MCF 10A (cell line): ENCODE measurements around the gene FOXP1. TPM values are rescaled to one million over a fixed set of nuclear protein-coding genes. Genes with fewer than 3 reads are reported as not detected.

Experiments used
- BruUV-seq: library from RNA; stranded (reverse); fragments of 400-500 nt; replicated peaks from 2 replicates; lab custom pipeline; 2021; lab: Mats Ljungman, UMichigan
- CTCF ChIA-PET: fragments of 300-600 bp; sonication (Branson Sonifier 250); formaldehyde crosslinking; extraction: SDS; loops from one replicate; lab custom pipeline; 2021; ENCODE audit warnings: antibody characterized with exemption, inconsistent platforms; lab: Yijun Ruan, JAX
- POLR2A ChIA-PET: fragments of 300-600, 350-650 bp; sonication (Branson Sonifier 250); formaldehyde crosslinking; extraction: SDS; loops from one replicate; lab custom pipeline; 2020; ENCODE audit warnings: antibody characterized with exemption, inconsistent platforms; lab: Yijun Ruan, JAX
- DNase-seq: peaks from one replicate; pipeline ENCODE4 v3.0.0-alpha.2; 2018; ENCODE audit not compliant: unreplicated experiment
- H3K27ac Mint-ChIP-seq: one replicate; pipeline ENCODE4 v1.8.0; 2022; ENCODE audit warnings: mild to moderate bottlenecking, low read depth, mixed read lengths; ENCODE audit not compliant: unreplicated experiment
- H3K27me3 Mint-ChIP-seq: one replicate; pipeline ENCODE4 v1.8.0; 2022; ENCODE audit warnings: mixed read lengths; ENCODE audit not compliant: insufficient read depth, unreplicated experiment
- H3K36me3 Mint-ChIP-seq: one replicate; pipeline ENCODE4 v1.8.0; 2022; ENCODE audit warnings: mild to moderate bottlenecking, moderate library complexity, mixed read lengths; ENCODE audit not compliant: insufficient read depth, unreplicated experiment
- H3K4me1 Mint-ChIP-seq: one replicate; pipeline ENCODE4 v1.8.0; 2022; ENCODE audit warnings: mixed read lengths; ENCODE audit not compliant: insufficient read depth, unreplicated experiment
- H3K4me3 Mint-ChIP-seq: one replicate; pipeline ENCODE4 v1.8.0; 2022; ENCODE audit warnings: mild to moderate bottlenecking, moderate library complexity, mixed read lengths; ENCODE audit not compliant: unreplicated experiment
- H3K9me3 Mint-ChIP-seq: one replicate; pipeline ENCODE4 v1.8.0; 2022; ENCODE audit warnings: mixed read lengths; ENCODE audit not compliant: unreplicated experiment
- intact Hi-C: fragments of 100-400 bp; cut with micrococcal nuclease; formaldehyde crosslinking; loops from 2 replicates; pipeline ENCODE4 v1.14.1; 2022
- total RNA-seq: library from RNA; stranded (reverse); gene quantifications from 2 replicates; pipeline ENCODE4 v1.2.3, GENCODE V29; 2022
- TF ChIP-seq, protein P1 (sequence below): fragments of 200-600 bp; IDR thresholded peaks from one replicate; pipeline ENCODE4 v1.8.0; 2022; ENCODE audit warnings: antibody characterized with exemption, mild to moderate bottlenecking; ENCODE audit not compliant: unreplicated experiment

Gene FOXP1
- total RNA-seq, 1 experiment from 2014 or later: 49.0 TPM

DNA sequence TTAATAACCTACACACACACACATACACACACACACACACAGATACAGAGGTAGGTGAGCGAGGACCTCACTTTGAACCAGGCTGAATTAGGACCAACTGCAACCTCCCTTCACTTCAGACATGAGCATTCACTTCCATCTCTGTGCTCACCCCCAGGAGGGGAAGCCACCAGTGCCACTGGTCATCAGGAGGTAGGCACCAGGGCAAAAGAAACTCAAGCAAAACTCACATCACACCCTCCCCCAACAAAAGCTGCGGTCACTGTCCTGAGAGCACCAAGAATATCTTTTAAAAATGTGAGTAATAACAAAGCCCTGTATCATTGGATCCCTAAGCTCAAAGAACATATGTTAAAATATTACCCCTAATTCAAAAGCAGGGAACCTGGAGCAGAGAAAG is 8.1 kb downstream of the FOXP1 start:
- Mint-ChIP-seq H3K27ac (no peak overlapping the region), H3K4me3 (no peak overlapping the region), H3K36me3 (no peaks in the 10 kb centered on the region), H3K27me3 (no peaks in the 10 kb centered on the region), H3K4me1 (peaks cover 24% of the 10 kb centered on the region), H3K9me3 (no peaks in the 10 kb centered on the region)
- no TSS peak for BruUV-seq
- intact Hi-C loops: no loop called here
- POLR2A ChIA-PET: interaction anchor here (0.6 to 2.3 kb wide), 7 partner anchors 9 to 1036 kb away, joined by 3 to 10 read pairs (median 4); no protein-coding TSS in a partner anchor
- CTCF ChIA-PET: interaction anchor here (0.7 to 1.0 kb wide), 2 partner anchors 95 to 516 kb away, joined by 3 to 4 read pairs; no protein-coding TSS in a partner anchor
- TF ChIP-seq, protein P1, sequence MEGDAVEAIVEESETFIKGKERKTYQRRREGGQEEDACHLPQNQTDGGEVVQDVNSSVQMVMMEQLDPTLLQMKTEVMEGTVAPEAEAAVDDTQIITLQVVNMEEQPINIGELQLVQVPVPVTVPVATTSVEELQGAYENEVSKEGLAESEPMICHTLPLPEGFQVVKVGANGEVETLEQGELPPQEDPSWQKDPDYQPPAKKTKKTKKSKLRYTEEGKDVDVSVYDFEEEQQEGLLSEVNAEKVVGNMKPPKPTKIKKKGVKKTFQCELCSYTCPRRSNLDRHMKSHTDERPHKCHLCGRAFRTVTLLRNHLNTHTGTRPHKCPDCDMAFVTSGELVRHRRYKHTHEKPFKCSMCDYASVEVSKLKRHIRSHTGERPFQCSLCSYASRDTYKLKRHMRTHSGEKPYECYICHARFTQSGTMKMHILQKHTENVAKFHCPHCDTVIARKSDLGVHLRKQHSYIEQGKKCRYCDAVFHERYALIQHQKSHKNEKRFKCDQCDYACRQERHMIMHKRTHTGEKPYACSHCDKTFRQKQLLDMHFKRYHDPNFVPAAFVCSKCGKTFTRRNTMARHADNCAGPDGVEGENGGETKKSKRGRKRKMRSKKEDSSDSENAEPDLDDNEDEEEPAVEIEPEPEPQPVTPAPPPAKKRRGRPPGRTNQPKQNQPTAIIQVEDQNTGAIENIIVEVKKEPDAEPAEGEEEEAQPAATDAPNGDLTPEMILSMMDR: no peak
- no peak for DNase-seq

DNA sequence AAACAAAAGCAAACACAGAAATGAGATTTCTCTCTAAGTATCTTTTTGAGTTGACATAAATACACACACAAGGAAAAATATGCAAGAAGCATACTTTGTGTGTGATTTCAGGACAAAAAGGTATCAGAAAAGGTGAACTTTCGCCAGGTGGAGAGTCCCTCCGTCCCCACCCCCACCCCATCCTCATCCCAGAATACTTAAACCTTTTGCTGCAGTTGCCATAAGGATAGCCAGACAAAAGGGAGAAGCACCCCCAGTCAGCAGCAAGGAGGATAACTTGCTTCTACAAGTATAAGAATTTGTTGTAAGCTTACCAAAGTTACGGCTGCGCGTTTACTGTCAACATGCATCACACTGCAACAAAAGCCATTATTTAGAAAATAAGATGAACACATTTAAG is 10.3 kb downstream of the FOXP1 start:
- TF ChIP-seq, protein P1: no peak
- no peak overlapping the region for H3K27ac Mint-ChIP-seq
- DNase-seq: no peak
- ChIA-PET CTCF (interaction anchor here (0.8 to 1.1 kb wide), 2 partner anchors 11 to 176 kb away, joined by 3 to 4 read pairs; no protein-coding TSS in a partner anchor), POLR2A (interaction anchor here (1.0 to 1.5 kb wide), 4 partner anchors 10 to 36 kb away, joined by 3 to 7 read pairs (median 4); partner anchors contain the start of gene FOXP1)
- H3K4me1 Mint-ChIP-seq: peaks cover 22% of the 10 kb centered on the region
- intact Hi-C loops: no loop called here
- no peaks in the 10 kb centered on the region for H3K9me3 Mint-ChIP-seq
- no peak overlapping the region for H3K4me3 Mint-ChIP-seq
- BruUV-seq: no TSS peak
- no peaks in the 10 kb centered on the region for H3K27me3 Mint-ChIP-seq
- H3K36me3 Mint-ChIP-seq: peaks cover 3% of the 10 kb centered on the region

DNA sequence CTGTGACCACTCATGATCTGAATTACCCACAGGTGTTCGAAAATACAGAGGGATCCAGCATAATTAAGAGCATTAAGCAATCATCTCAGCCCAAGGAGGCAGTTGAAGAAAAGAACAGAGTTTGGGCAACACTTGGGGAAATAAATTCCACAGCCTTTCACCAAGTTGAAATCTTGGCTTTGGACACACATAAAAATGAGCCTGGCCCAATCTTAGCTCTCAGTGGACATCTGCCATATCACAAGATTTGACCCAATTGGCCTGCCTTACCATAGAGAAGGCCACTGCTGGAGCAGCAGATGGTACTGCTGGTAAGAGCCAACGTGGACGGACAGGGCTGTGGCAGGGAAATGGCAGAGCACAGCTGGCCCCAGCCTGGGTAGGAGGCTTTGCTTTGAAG is 13.0 kb downstream of the FOXP1 start:
- no peak for DNase-seq
- Mint-ChIP-seq H3K4me3 (no peak overlapping the region), H3K27ac (no peak overlapping the region), H3K27me3 (no peaks in the 10 kb centered on the region), H3K9me3 (no peaks in the 10 kb centered on the region), H3K36me3 (peaks cover 7% of the 10 kb centered on the region), H3K4me1 (peaks cover 5% of the 10 kb centered on the region)
- intact Hi-C loops: no loop called here
- TF ChIP-seq, protein P1: no peak
- ChIA-PET CTCF (interaction anchor here (0.6 kb wide), 1 partner anchor 248 kb away, joined by 3 read pairs; no protein-coding TSS in a partner anchor), POLR2A (no interaction called here)
- no TSS peak for BruUV-seq

DNA sequence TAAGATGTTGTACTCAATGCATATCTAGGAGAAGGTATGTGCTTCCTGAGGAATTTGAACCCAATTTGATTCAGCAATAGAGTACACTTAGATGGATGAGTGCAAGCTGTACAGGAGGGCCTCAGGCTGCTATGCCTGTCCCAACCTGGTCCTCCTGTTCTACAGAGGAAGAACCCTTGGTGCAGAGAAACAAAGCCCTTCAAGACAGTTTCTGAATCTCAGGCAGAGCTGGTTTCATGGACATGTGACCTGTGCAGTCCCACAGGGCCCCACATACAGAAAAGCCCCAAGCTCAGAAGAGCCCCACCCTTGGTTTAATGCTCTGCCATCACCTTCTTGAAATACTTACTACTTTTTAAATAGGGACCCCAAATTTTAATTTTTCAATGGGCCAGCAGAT is 15.3 kb downstream of the FOXP1 start:
- DNase-seq: no peak
- BruUV-seq: no TSS peak
- TF ChIP-seq, protein P1: no peak
- H3K4me3 Mint-ChIP-seq: no peak overlapping the region
- H3K9me3 Mint-ChIP-seq: no peaks in the 10 kb centered on the region
- H3K4me1 Mint-ChIP-seq: peaks cover 15% of the 10 kb centered on the region
- H3K27ac Mint-ChIP-seq: no peak overlapping the region
- intact Hi-C loops: no loop called here
- H3K36me3 Mint-ChIP-seq: peaks cover 20% of the 10 kb centered on the region
- no peaks in the 10 kb centered on the region for H3K27me3 Mint-ChIP-seq
- ChIA-PET POLR2A (no interaction called here), CTCF (no interaction called here)
